Measurements from ENCODE around the gene GLI1.

GLI1 gene

DNA sequence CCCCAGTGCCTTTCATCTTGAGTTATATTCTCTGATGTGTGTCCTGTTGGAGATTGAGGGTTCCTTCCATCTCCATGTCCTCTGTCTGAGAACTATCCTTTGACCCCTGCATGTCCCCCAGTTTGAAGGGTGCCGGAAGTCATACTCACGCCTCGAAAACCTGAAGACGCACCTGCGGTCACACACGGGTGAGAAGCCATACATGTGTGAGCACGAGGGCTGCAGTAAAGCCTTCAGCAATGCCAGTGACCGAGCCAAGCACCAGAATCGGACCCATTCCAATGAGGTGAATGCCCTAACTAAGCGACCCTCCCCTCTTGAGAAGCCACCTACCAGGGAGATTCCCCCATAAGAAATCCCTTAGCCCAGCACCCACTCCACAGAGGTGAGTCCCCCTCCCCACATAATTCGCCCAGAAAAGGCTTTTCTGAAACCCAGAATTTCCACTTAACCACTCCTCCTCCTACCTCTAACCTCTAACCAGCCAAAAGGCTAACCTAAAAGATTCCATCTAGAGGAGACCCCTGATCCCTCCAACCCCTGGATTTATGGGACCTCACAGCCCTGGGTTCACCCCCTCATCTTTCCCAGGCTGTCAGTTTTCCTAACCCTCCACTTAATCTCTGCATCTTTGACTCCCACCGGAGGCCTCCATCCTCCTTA, 7.8 kb downstream of the GLI1 start:
- Histone ChIP-seq H3K4me1 (ENCODE audit: low read length) (peaks cover 15% of the 10 kb centered on the region), H3K36me3 (replicated peaks; ENCODE audit: low read depth, low read length) (no peaks in the 10 kb centered on the region), H2AFZ (ENCODE audit: low read depth, low read length) (no peak overlapping the region), H4K20me1 (ENCODE audit: insufficient read depth, low read length) (no peaks in the 10 kb centered on the region), H3K9ac (ENCODE audit: low read length) (no peak overlapping the region), H3K9me3 (ENCODE audit: insufficient read depth, low read length) (no peaks in the 10 kb centered on the region), H3K27ac (ENCODE audit: low read length) (no peak overlapping the region), H3K79me2 (ENCODE audit: low read length) (no peaks in the 10 kb centered on the region), H3K4me3 (ENCODE audit: low read length) (no peak overlapping the region), H3K27me3 (ENCODE audit: low read depth, low read length) (peaks cover 9% of the 10 kb centered on the region; the same call in 1 of the 2 replicates), H3K4me2 (ENCODE audit: low read length) (no peak overlapping the region)
- no peak for TF ChIP-seq EZH2phosphoT487 (IDR thresholded peaks at IDR 0.05; ENCODE audit: low read depth)

DNA sequence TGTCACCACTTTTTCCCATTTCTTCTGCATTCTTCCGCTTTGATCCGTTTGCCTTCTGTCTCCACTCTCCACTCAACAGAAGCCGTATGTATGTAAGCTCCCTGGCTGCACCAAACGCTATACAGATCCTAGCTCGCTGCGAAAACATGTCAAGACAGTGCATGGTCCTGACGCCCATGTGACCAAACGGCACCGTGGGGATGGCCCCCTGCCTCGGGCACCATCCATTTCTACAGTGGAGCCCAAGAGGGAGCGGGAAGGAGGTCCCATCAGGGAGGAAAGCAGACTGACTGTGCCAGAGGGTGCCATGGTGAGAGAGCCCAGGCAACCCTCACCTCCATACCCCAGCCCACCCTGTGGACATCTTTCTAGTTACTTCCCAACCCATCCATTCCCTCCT, 8.3 kb downstream of the GLI1 start:
- Histone ChIP-seq H2AFZ (ENCODE audit: low read depth, low read length) (no peak overlapping the region), H3K27ac (ENCODE audit: low read length) (no peak overlapping the region), H3K4me3 (ENCODE audit: low read length) (no peak overlapping the region), H3K9me3 (ENCODE audit: insufficient read depth, low read length) (no peaks in the 10 kb centered on the region), H3K79me2 (ENCODE audit: low read length) (no peaks in the 10 kb centered on the region), H3K4me2 (ENCODE audit: low read length) (no peak overlapping the region), H3K27me3 (ENCODE audit: low read depth, low read length) (peaks cover 9% of the 10 kb centered on the region; the same call in 1 of the 2 replicates), H3K9ac (ENCODE audit: low read length) (no peak overlapping the region), H3K4me1 (ENCODE audit: low read length) (peaks cover 13% of the 10 kb centered on the region), H4K20me1 (ENCODE audit: insufficient read depth, low read length) (no peaks in the 10 kb centered on the region), H3K36me3 (replicated peaks; ENCODE audit: low read depth, low read length) (no peaks in the 10 kb centered on the region)
- no peak for TF ChIP-seq EZH2phosphoT487 (IDR thresholded peaks at IDR 0.05; ENCODE audit: low read depth)
- TF ChIP-seq, protein P1, sequence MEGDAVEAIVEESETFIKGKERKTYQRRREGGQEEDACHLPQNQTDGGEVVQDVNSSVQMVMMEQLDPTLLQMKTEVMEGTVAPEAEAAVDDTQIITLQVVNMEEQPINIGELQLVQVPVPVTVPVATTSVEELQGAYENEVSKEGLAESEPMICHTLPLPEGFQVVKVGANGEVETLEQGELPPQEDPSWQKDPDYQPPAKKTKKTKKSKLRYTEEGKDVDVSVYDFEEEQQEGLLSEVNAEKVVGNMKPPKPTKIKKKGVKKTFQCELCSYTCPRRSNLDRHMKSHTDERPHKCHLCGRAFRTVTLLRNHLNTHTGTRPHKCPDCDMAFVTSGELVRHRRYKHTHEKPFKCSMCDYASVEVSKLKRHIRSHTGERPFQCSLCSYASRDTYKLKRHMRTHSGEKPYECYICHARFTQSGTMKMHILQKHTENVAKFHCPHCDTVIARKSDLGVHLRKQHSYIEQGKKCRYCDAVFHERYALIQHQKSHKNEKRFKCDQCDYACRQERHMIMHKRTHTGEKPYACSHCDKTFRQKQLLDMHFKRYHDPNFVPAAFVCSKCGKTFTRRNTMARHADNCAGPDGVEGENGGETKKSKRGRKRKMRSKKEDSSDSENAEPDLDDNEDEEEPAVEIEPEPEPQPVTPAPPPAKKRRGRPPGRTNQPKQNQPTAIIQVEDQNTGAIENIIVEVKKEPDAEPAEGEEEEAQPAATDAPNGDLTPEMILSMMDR (IDR thresholded peaks at IDR 0.05; ENCODE audit: low read depth, low read length): no peak

DNA sequence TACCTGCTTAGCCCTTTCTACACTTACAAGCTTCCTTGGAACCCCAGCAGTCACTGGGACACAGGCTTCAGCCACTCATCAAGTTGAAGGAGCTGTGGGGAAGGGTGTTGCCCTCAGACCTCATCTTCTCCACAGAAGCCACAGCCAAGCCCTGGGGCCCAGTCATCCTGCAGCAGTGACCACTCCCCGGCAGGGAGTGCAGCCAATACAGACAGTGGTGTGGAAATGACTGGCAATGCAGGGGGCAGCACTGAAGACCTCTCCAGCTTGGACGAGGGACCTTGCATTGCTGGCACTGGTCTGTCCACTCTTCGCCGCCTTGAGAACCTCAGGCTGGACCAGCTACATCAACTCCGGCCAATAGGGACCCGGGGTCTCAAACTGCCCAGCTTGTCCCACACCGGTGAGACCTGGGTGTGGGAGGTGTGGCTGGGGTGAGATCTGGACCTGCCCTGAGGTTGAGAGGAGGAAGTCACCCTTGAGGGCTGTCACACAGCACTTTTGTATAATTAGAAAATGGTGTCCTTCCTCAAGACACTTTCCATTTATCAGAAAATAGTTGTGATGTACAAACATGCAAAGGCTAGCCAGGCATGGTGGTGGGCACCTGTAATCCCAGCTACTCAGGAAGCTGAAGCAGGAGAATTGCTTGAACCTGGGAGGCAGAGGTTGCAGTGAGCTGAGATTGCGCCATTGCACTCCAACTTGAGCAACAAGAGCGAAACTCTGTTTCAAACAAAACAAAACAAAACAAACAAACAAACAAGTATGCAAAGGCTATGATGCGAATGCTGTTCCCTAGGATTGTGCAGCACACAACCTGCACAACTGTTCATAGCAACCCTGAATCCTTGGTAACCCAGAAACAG, 9.9 kb downstream of the GLI1 start:
- no peaks in the 10 kb centered on the region for H3K9me3 ChIP-seq (ENCODE audit: insufficient read depth, low read length)
- H3K27ac ChIP-seq (ENCODE audit: low read length): no peak overlapping the region
- H3K4me2 ChIP-seq (ENCODE audit: low read length): no peak overlapping the region
- no peaks in the 10 kb centered on the region for H3K79me2 ChIP-seq (ENCODE audit: low read length)
- TF ChIP-seq EZH2phosphoT487 (IDR thresholded peaks at IDR 0.05; ENCODE audit: low read depth): no peak
- H3K36me3 ChIP-seq (replicated peaks; ENCODE audit: low read depth, low read length): no peaks in the 10 kb centered on the region
- H4K20me1 ChIP-seq (ENCODE audit: insufficient read depth, low read length): no peaks in the 10 kb centered on the region
- H3K4me1 ChIP-seq (ENCODE audit: low read length): no peaks in the 10 kb centered on the region
- H3K27me3 ChIP-seq (ENCODE audit: low read depth, low read length): peaks cover 8% of the 10 kb centered on the region; the same call in 1 of the 2 replicates
- no peak overlapping the region for H3K9ac ChIP-seq (ENCODE audit: low read length)
- H2AFZ ChIP-seq (ENCODE audit: low read depth, low read length): no peak overlapping the region
- no peak overlapping the region for H3K4me3 ChIP-seq (ENCODE audit: low read length)

DNA sequence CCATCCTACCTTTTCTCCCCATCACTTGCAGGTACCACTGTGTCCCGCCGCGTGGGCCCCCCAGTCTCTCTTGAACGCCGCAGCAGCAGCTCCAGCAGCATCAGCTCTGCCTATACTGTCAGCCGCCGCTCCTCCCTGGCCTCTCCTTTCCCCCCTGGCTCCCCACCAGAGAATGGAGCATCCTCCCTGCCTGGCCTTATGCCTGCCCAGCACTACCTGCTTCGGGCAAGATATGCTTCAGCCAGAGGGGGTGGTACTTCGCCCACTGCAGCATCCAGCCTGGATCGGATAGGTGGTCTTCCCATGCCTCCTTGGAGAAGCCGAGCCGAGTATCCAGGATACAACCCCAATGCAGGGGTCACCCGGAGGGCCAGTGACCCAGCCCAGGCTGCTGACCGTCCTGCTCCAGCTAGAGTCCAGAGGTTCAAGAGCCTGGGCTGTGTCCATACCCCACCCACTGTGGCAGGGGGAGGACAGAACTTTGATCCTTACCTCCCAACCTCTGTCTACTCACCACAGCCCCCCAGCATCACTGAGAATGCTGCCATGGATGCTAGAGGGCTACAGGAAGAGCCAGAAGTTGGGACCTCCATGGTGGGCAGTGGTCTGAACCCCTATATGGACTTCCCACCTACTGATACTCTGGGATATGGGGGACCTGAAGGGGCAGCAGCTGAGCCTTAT, 10.8 kb downstream of the GLI1 start:
- H2AFZ ChIP-seq (ENCODE audit: low read depth, low read length): no peak overlapping the region

More for the DNA sequence above, 10.8 kb downstream of the GLI1 start:
- Histone ChIP-seq H3K4me2 (ENCODE audit: low read length) (no peak overlapping the region), H3K79me2 (ENCODE audit: low read length) (no peaks in the 10 kb centered on the region), H3K36me3 (replicated peaks; ENCODE audit: low read depth, low read length) (no peaks in the 10 kb centered on the region), H4K20me1 (ENCODE audit: insufficient read depth, low read length) (no peaks in the 10 kb centered on the region), H3K27ac (ENCODE audit: low read length) (no peak overlapping the region), H3K4me3 (ENCODE audit: low read length) (no peak overlapping the region), H3K27me3 (ENCODE audit: low read depth, low read length) (0 out of 2 replicates have a peak, but pooled peaks cover 3% of the 10 kb centered on the region), H3K4me1 (ENCODE audit: low read length) (no peaks in the 10 kb centered on the region), H3K9me3 (ENCODE audit: insufficient read depth, low read length) (no peaks in the 10 kb centered on the region), H3K9ac (ENCODE audit: low read length) (no peak overlapping the region)
- TF ChIP-seq, protein P1 (IDR thresholded peaks at IDR 0.05; ENCODE audit: low read depth, low read length): no peak
- TF ChIP-seq EZH2phosphoT487 (IDR thresholded peaks at IDR 0.05; ENCODE audit: low read depth): no peak
